ENCODE measurements around the gene NLRX1. TPM values are rescaled to one million over a fixed set of nuclear protein-coding genes. Genes with fewer than 3 reads are reported as not detected.

Gene NLRX1, protein sequence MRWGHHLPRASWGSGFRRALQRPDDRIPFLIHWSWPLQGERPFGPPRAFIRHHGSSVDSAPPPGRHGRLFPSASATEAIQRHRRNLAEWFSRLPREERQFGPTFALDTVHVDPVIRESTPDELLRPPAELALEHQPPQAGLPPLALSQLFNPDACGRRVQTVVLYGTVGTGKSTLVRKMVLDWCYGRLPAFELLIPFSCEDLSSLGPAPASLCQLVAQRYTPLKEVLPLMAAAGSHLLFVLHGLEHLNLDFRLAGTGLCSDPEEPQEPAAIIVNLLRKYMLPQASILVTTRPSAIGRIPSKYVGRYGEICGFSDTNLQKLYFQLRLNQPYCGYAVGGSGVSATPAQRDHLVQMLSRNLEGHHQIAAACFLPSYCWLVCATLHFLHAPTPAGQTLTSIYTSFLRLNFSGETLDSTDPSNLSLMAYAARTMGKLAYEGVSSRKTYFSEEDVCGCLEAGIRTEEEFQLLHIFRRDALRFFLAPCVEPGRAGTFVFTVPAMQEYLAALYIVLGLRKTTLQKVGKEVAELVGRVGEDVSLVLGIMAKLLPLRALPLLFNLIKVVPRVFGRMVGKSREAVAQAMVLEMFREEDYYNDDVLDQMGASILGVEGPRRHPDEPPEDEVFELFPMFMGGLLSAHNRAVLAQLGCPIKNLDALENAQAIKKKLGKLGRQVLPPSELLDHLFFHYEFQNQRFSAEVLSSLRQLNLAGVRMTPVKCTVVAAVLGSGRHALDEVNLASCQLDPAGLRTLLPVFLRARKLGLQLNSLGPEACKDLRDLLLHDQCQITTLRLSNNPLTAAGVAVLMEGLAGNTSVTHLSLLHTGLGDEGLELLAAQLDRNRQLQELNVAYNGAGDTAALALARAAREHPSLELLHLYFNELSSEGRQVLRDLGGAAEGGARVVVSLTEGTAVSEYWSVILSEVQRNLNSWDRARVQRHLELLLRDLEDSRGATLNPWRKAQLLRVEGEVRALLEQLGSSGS
- total RNA-seq (2022) (5.5 and 6.7 TPM in 2 replicates), Bru-seq, nascent RNA (percentile 44 among the genes with signal in this experiment), BruChase-seq, experiment 1, labeled RNA remaining after a 6-hour chase (percentile 45 among the genes with signal in this experiment), BruChase-seq, experiment 2, labeled RNA remaining after a 2-hour chase (percentile 51 among the genes with signal in this experiment)
- long read RNA-seq, partial matches to known transcripts: 0 of 6 reads
- long read RNA-seq, other reads (novel, unspliced or antisense): 4 of 6 reads

GRCh38 chr11:119168471-119169281, at the start of gene NLRX1:
Gene NLRX1, plus strand, starts transcription at chr11:119168725. Its CDS starts 2,679 bp downstream, at chr11:119171404.
- Mint-ChIP-seq H3K4me1 (ENCODE audit: low read depth, unreplicated experiment) (no peaks in the 10 kb centered on the region), H3K9me3 (ENCODE audit: low read depth, unreplicated experiment) (no peaks in the 10 kb centered on the region), H3K4me3 (ENCODE audit: low read depth, unreplicated experiment) (peak within 1 kb of the TSS; percentile 69), H3K27me3 (ENCODE audit: unreplicated experiment) (no peaks in the 10 kb centered on the region), H3K36me3 (ENCODE audit: insufficient read depth, unreplicated experiment) (peaks cover 15% of the 10 kb centered on the region), H3K27ac (ENCODE audit: unreplicated experiment) (peak within 1 kb of the TSS; percentile 54)
- intact Hi-C loops (cut with micrococcal nuclease; ENCODE audit: unreplicated experiment): no loop called here
- CTCF ChIA-PET: interaction anchor here (0.7 to 1.0 kb wide), 5 partner anchors 9 to 126 kb away, joined by 3 to 6 read pairs (median 4); partner anchors contain the start of gene ABCG4
- no TSS peak for BruUV-seq (replicated peaks)
- TF ChIP-seq CTCF (IDR thresholded peaks at IDR 0.05; ENCODE audit: unreplicated experiment): peak; percentile 48
- peak; percentile 81 for DNase-seq

DNA sequence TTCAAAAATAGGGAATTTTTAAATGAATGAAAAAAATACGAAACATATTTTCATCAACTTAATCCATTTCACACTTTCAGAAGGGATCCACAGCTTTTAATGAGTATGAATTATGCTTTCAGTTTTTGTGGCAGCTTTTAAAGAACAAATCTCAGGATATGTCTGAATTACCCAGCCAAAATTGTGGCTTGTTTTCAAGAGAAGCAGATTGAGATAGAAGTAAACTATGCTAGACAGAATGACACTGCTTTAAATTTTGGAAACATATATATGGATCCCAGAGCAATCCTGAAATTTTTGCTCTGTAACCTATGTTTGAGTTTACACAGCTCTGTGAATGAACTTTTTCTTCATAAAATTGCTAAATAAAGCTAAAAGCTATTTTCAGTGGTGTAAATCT, 49.6 kb upstream of the NLRX1 start:
- peaks cover 33% of the 10 kb centered on the region for H3K36me3 Mint-ChIP-seq (ENCODE audit: insufficient read depth, unreplicated experiment)
- H3K27ac Mint-ChIP-seq (ENCODE audit: unreplicated experiment): no peak overlapping the region
- no peaks in the 10 kb centered on the region for H3K9me3 Mint-ChIP-seq (ENCODE audit: low read depth, unreplicated experiment)
- H3K4me1 Mint-ChIP-seq (ENCODE audit: low read depth, unreplicated experiment): peaks cover 24% of the 10 kb centered on the region
- CTCF ChIA-PET: interaction anchor here (0.9 kb wide), 1 partner anchor 87 kb away, joined by 5 read pairs; the partner anchor contains the start of gene CBL
- TF ChIP-seq CTCF (IDR thresholded peaks at IDR 0.05; ENCODE audit: unreplicated experiment): no peak
- DNase-seq: no peak
- no peaks in the 10 kb centered on the region for H3K27me3 Mint-ChIP-seq (ENCODE audit: unreplicated experiment)
- BruUV-seq (replicated peaks): no TSS peak
- no peak overlapping the region for H3K4me3 Mint-ChIP-seq (ENCODE audit: low read depth, unreplicated experiment)
- intact Hi-C loops (cut with micrococcal nuclease; ENCODE audit: unreplicated experiment): no loop called here

DNA sequence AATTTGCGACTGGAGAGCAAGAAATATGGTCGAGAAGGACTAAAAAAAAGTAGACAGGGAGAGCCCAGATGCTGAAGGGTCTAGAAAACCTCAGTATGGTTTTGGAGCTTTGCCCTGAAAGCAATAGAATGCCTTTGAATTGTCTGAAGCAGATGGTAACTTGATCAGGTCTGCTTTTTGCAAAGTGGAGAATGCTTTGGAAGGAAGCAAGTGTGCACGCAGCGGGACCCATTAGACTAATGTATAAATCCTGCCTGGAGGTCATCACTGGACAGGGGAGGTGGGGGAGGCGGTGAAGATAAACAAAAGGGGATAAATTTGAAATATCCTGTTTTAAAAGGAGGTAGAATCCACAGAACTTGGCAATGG, 47.9 kb upstream of the NLRX1 start:
- CTCF ChIA-PET: no interaction called here

More for the DNA sequence above, 47.9 kb upstream of the NLRX1 start:
- no peak for DNase-seq
- no peaks in the 10 kb centered on the region for H3K27me3 Mint-ChIP-seq (ENCODE audit: unreplicated experiment)
- no peaks in the 10 kb centered on the region for H3K9me3 Mint-ChIP-seq (ENCODE audit: low read depth, unreplicated experiment)
- H3K27ac Mint-ChIP-seq (ENCODE audit: unreplicated experiment): peak overlapping the region; percentile 89
- H3K4me1 Mint-ChIP-seq (ENCODE audit: low read depth, unreplicated experiment): peaks cover 24% of the 10 kb centered on the region
- intact Hi-C loops (cut with micrococcal nuclease; ENCODE audit: unreplicated experiment): no loop called here
- BruUV-seq (replicated peaks): TSS peak; percentile 79
- peak overlapping the region; percentile 93 for H3K4me3 Mint-ChIP-seq (ENCODE audit: low read depth, unreplicated experiment)
- peaks cover 38% of the 10 kb centered on the region for H3K36me3 Mint-ChIP-seq (ENCODE audit: insufficient read depth, unreplicated experiment)
- TF ChIP-seq CTCF (IDR thresholded peaks at IDR 0.05; ENCODE audit: unreplicated experiment): no peak

All from Calu3 (cell line).